Gastroesophageal sphincter (tissue), 4 donors: Measurements from ENCODE around the gene PGLYRP3. TPM values are rescaled to one million over a fixed set of nuclear protein-coding genes. Genes with fewer than 3 reads are reported as not detected.

ENCODE experiments used
- ATAC-seq: fragments of 150-250 bp; one replicate; pipeline ENCODE4 v1.9.1; 2016; ENCODE audit warnings: mild to moderate bottlenecking, moderate library complexity
- H3K27ac ChIP-seq, 4 donors: fragments of 200-600 bp; sonication (generic) in 3 of 4; 1 replicate in 3 of 4; 2 replicates in 1 of 4; pipeline ENCODE4 v1.5.1; 2016 to 2019
- H3K27me3 ChIP-seq: fragments of 200-600 bp; sonication (generic); one replicate; pipeline ENCODE4 v1.5.1; 2019
- H3K36me3 ChIP-seq, 2 donors: fragments of 200-600 bp; sonication (generic); one replicate each; pipeline ENCODE4 v1.5.1; 2019; ENCODE audit warnings: control low read depth in 1 of 2
- H3K4me1 ChIP-seq, 3 donors: fragments of 200-600 bp; sonication (generic); 1 replicate in 2 of 3; 2 replicates in 1 of 3; pipeline ENCODE4 v1.5.1; 2016 to 2019; ENCODE audit warnings: control low read depth in 2 of 3
- H3K4me3 ChIP-seq, 2 donors: fragments of 200-600 bp; sonication (generic); one replicate each; pipeline ENCODE4 v1.5.1; 2019; ENCODE audit warnings: mild to moderate bottlenecking in 1 of 2, moderate library complexity in 1 of 2
- H3K9me3 ChIP-seq, 3 donors: fragments of 200-600 bp; sonication (generic); one replicate each; pipeline ENCODE4 v1.5.1; 2017 to 2019; ENCODE audit warnings: control low read depth in 2 of 3
- EP300 ChIP-seq: sonication (generic); formaldehyde crosslinking; IDR thresholded peaks from one replicate; pipeline ENCODE4 v1.6.1; 2017; ENCODE audit warnings: antibody characterized with exemption, mild to moderate bottlenecking
- POLR2A ChIP-seq, 2 donors: fragments of 450-650 bp; IDR thresholded peaks; one replicate each; pipeline ENCODE4 v1.6.1; 2017; ENCODE audit warnings: antibody characterized with exemption in 2 of 2, mild to moderate bottlenecking in 2 of 2, moderate library complexity in 1 of 2
- POLR2AphosphoS5 ChIP-seq: sonication (generic); formaldehyde crosslinking; IDR thresholded peaks from one replicate; pipeline ENCODE4 v1.6.1; 2017; ENCODE audit warnings: antibody characterized with exemption
- WGBS, 2 donors: methylation state at CpG; one replicate each; pipeline ENCODE4 v1.1.5; 2018; ENCODE audit warnings: low coverage in 1 of 2; 5-methylcytosine and 5-hydroxymethylcytosine counted together
- total RNA-seq, 4 donors: library from RNA; depleted of rRNA; stranded (reverse); fragments of >200 nt; gene quantifications; one replicate each; pipeline ENCODE4 v1.1.0, GENCODE V29; 2016
- TF ChIP-seq, protein P1 (sequence below), 4 experiments: fragments of 200-600 bp in 2 of 4; fragments of 450-650 bp in 2 of 4; sonication (generic) in 1 of 4; IDR thresholded peaks; one replicate each; pipeline ENCODE4 v1.5.1; 2017 to 2019; ENCODE audit warnings: antibody characterized with exemption in 4 of 4, mild to moderate bottlenecking in 2 of 4, moderate library complexity in 2 of 4

Gene PGLYRP3, protein sequence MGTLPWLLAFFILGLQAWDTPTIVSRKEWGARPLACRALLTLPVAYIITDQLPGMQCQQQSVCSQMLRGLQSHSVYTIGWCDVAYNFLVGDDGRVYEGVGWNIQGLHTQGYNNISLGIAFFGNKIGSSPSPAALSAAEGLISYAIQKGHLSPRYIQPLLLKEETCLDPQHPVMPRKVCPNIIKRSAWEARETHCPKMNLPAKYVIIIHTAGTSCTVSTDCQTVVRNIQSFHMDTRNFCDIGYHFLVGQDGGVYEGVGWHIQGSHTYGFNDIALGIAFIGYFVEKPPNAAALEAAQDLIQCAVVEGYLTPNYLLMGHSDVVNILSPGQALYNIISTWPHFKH
- total RNA-seq = under 1 TPM in 1 of 4 donors, not detected in 3; 0.45 TPM

DNA sequence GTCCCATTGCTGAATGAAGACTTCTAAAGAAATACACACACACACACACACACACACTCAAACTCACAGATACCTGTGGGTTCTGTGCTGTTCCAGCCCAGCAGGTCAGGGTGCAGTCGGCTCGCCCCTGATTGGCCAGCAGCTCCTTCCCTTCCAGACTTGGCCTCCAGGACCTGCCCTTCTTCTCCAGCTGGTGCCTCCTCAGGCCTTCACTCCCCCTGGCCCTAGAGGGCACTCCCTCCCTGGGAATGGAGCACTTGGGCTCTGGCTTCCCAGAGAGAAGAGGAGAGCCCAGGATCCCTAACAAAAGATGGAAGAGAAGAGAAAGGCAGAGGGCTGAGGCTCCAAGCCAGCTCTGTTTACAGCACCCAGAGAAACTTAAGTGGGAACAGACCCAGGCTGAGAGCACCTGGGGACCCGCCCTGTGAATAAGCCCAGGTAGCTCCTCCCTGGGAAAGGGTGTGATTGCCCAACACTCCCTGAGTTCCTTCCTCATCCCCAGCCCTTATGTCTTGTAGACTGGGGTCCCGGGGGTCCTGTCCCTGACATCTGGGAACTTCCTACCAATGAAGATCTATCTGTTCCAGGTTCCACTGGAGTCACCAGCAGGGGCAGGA is at the start of gene PGLYRP3:
Gene PGLYRP3 (minus strand): TSS at position 383 of the 617 bp plus-strand sequence. CDS start 2,287 bp downstream, outside the sequence.
- ATAC-seq = no peak

DNA sequence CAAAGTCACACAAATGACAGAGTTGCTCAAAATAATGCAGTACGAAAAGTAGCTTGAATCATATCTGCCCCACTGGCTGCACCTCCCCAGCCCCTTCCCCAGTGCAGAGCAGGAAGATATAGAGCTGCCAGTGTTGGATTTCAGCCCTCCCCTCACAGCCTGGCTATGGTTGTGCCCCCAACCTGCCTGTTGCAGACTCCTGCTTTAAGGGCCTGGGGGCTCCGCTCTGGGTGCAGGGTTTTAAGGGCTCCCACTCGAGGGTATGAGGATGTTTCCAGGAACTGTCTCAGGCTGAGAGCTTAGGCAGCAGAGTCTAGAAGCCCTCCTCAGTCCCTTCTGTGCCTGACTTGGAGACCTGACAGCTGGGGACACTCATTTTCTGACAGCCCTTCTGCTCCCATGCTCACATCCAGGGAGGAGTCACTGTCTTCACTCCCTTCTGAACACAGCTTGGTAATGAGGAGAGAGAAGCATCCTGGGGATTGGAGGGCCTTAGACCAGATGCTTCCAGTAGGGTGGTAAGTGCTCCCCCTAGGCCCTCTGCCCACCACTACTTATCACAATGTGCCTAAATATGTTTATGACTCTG is 49.5 kb upstream of the PGLYRP3 start:
- WGBS, 2 donors = 67% methylated on average over 1 of the region's 3 CpGs; no CpG with 5 or more reads in 1 of the 2 donors
- H3K9me3 ChIP-seq = no peaks in the 10 kb centered on the region
- H3K27ac ChIP-seq = no peak overlapping the region
- TF ChIP-seq POLR2AphosphoS5 (no peak), POLR2A (IDR thresholded peaks at IDR 0.05) (no peak), EP300 (no peak)
- TF ChIP-seq, protein P1, sequence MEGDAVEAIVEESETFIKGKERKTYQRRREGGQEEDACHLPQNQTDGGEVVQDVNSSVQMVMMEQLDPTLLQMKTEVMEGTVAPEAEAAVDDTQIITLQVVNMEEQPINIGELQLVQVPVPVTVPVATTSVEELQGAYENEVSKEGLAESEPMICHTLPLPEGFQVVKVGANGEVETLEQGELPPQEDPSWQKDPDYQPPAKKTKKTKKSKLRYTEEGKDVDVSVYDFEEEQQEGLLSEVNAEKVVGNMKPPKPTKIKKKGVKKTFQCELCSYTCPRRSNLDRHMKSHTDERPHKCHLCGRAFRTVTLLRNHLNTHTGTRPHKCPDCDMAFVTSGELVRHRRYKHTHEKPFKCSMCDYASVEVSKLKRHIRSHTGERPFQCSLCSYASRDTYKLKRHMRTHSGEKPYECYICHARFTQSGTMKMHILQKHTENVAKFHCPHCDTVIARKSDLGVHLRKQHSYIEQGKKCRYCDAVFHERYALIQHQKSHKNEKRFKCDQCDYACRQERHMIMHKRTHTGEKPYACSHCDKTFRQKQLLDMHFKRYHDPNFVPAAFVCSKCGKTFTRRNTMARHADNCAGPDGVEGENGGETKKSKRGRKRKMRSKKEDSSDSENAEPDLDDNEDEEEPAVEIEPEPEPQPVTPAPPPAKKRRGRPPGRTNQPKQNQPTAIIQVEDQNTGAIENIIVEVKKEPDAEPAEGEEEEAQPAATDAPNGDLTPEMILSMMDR (IDR thresholded peaks at IDR 0.05) = no peak
- no peaks in the 10 kb centered on the region for H3K36me3 ChIP-seq
- H3K4me3 ChIP-seq = no peak overlapping the region
- no peak for ATAC-seq
- H3K4me1 ChIP-seq = no peaks in the 10 kb centered on the region
- peaks cover 17% of the 10 kb centered on the region for H3K27me3 ChIP-seq

More for the DNA sequence above, at the start of gene PGLYRP3:
- no peaks in the 10 kb centered on the region for H3K4me1 ChIP-seq
- WGBS, 2 donors = 67% methylated on average over 3 of the region's 4 CpGs; no CpG with 5 or more reads in 1 of the 2 donors
- no peaks in the 10 kb centered on the region for H3K36me3 ChIP-seq
- TF ChIP-seq, protein P1 (IDR thresholded peaks at IDR 0.05) = no peak
- TF ChIP-seq EP300 = no peak
- no peak for TF ChIP-seq POLR2AphosphoS5
- TF ChIP-seq POLR2A (IDR thresholded peaks at IDR 0.05) = no peak
- peaks cover under 1% of the 10 kb centered on the region for H3K27me3 ChIP-seq
- H3K9me3 ChIP-seq = peaks cover 0 to 10% (median 0%) of the 10 kb centered on the region in 3 donors
- H3K27ac ChIP-seq = no peak within 1 kb of the TSS
- H3K4me3 ChIP-seq = no peak within 1 kb of the TSS

DNA sequence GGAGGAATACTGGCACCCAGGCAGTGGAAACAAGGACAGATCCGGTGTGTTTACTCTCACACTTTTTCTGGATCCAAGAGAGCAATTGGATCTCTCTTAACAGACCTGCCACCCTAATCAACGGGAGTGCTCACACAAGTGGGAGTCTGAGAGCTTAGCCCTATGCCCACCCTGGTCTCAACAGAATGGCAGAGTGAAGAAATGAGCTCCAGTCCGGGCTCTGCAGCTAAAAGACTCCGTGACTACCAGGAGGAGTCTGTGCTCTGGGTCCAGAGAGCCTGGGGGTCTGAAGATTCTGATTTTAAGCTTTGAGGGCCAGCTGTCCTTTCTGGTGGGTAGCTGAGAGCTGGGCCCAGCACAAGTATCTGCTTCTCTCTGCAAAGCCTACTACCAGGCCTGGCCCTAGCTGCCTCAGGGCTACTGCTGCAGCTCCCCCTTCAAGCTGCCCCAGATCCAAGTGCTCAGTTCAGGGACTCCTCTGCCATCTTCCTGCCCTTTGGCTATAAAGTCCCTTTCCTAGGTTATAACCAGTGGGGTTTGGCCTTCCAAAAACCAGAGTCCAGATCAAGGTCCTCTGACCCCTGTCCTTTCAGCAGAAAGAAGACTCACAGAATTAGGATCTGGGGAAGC is 48.8 kb upstream of the PGLYRP3 start:
- Histone ChIP-seq H3K9me3 (no peaks in the 10 kb centered on the region), H3K4me1 (no peaks in the 10 kb centered on the region), H3K36me3 (no peaks in the 10 kb centered on the region), H3K27me3 (peaks cover 18% of the 10 kb centered on the region), H3K27ac (no peak overlapping the region), H3K4me3 (no peak overlapping the region)
- no peak for ATAC-seq
- TF ChIP-seq, protein P1 (IDR thresholded peaks at IDR 0.05) = no peak
- no peak for TF ChIP-seq EP300
- TF ChIP-seq POLR2AphosphoS5 = no peak
- TF ChIP-seq POLR2A (IDR thresholded peaks at IDR 0.05) = no peak
- 100% methylated on average over 1 of the region's 4 CpGs; no CpG with 5 or more reads in 1 of the 2 donors for WGBS, 2 donors

DNA sequence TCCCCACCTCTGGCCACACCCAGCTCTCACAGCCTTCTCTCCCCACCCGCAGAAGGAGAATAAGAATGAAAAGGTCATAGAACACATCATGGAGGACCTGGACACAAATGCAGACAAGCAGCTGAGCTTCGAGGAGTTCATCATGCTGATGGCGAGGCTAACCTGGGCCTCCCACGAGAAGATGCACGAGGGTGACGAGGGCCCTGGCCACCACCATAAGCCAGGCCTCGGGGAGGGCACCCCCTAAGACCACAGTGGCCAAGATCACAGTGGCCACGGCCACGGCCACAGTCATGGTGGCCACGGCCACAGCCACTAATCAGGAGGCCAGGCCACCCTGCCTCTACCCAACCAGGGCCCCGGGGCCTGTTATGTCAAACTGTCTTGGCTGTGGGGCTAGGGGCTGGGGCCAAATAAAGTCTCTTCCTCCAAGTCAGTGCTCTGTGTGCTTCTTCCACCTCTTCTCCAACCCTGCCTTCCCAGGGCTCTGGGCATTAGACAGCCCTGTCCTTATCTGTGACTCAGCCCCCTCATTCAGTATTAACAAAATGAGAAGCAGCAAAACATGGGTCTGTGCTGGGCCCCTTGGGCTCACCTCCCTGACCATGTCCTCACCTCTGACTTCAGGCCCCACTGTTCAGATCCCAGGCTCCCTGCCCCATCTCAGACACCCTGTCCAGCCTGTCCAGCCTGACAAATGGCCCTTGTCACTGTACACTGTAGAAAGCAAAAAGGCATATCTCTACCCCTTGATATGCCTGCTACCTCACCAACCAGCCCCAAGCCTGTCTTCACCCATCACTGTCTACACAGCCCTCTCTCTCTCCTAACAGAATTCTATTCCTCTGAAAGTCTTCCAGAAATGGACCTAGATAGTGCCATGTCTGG is 48.1 kb upstream of the PGLYRP3 start:
- Histone ChIP-seq H3K4me3 (no peak overlapping the region), H3K4me1 (no peaks in the 10 kb centered on the region), H3K27ac (no peak overlapping the region), H3K9me3 (no peaks in the 10 kb centered on the region), H3K27me3 (peaks cover 18% of the 10 kb centered on the region), H3K36me3 (no peaks in the 10 kb centered on the region)
- TF ChIP-seq POLR2A (IDR thresholded peaks at IDR 0.05) (no peak), EP300 (no peak), POLR2AphosphoS5 (no peak)
- TF ChIP-seq, protein P1 (IDR thresholded peaks at IDR 0.05) = no peak
- no CpG with 5 or more reads among the region's 11 CpGs for WGBS, 2 donors
- no peak for ATAC-seq
